Memory B cell (primary cell): Measurements from ENCODE around the gene GLT1D1.

Experiments
- ATAC-seq: fragments of 150-1000 bp; cut with Tn5 transposase; 2 replicates; pipeline ENCODE4 v1.10.0; 2021; ENCODE audit warnings: low read depth, mild to moderate bottlenecking, moderate library complexity
- DNase-seq, 2 donors: peaks; one replicate each; pipeline ENCODE4 v3.0.0; 2022; ENCODE audit warnings: low spot score in 2 of 2
- H3K27ac Mint-ChIP-seq: one replicate; pipeline ENCODE4 v1.8.0; 2022; ENCODE audit warnings: mild to moderate bottlenecking, moderate library complexity, mixed read lengths
- H3K27me3 Mint-ChIP-seq: one replicate; pipeline ENCODE4 v1.8.0; 2022; ENCODE audit warnings: mixed read lengths
- H3K36me3 Mint-ChIP-seq: one replicate; pipeline ENCODE4 v1.8.0; 2022; ENCODE audit warnings: mild to moderate bottlenecking, mixed read lengths
- H3K4me1 Mint-ChIP-seq: one replicate; pipeline ENCODE4 v1.8.0; 2022; ENCODE audit warnings: mixed read lengths
- H3K4me3 Mint-ChIP-seq: one replicate; pipeline ENCODE4 v1.8.0; 2022; ENCODE audit warnings: mild to moderate bottlenecking, moderate library complexity, mixed read lengths
- H3K9me3 Mint-ChIP-seq: one replicate; pipeline ENCODE4 v1.8.0; 2022; ENCODE audit warnings: mixed read lengths

GLT1D1 gene

GRCh38 chr12:128816643-128816920 lies 36.7 kb upstream of the GLT1D1 start:
- Mint-ChIP-seq H3K9me3 (no peaks in the 10 kb centered on the region), H3K27ac (peak overlapping the region; percentile 89), H3K27me3 (no peaks in the 10 kb centered on the region), H3K4me3 (peak overlapping the region; percentile 43), H3K4me1 (peaks cover 64% of the 10 kb centered on the region), H3K36me3 (peaks cover 12% of the 10 kb centered on the region)
- ATAC-seq (no peak), DNase-seq (no peak)

- Mint-ChIP-seq H3K9me3 (no peaks in the 10 kb centered on the region), H3K27ac (peak overlapping the region; percentile 92), H3K4me3 (peak overlapping the region; percentile 62), H3K27me3 (no peaks in the 10 kb centered on the region), H3K36me3 (peaks cover 12% of the 10 kb centered on the region), H3K4me1 (peaks cover 66% of the 10 kb centered on the region)
- ATAC-seq = peak; percentile 40
- no peak for DNase-seq
These were observed 35.9 kb upstream of the GLT1D1 start for GRCh38 chr12:128817111-128818015.

GRCh38 chr12:128818065-128819022 lies 34.9 kb upstream of the GLT1D1 start:
- DNase-seq (no peak), ATAC-seq (peak; percentile 25)
- peaks cover 10% of the 10 kb centered on the region for H3K36me3 Mint-ChIP-seq
- H3K4me1 Mint-ChIP-seq = peaks cover 64% of the 10 kb centered on the region
- H3K27ac Mint-ChIP-seq = peak overlapping the region; percentile 92
- H3K9me3 Mint-ChIP-seq = no peaks in the 10 kb centered on the region
- peak overlapping the region; percentile 62 for H3K4me3 Mint-ChIP-seq
- no peaks in the 10 kb centered on the region for H3K27me3 Mint-ChIP-seq

GRCh38 chr12:128819293-128820144 lies 33.8 kb upstream of the GLT1D1 start:
- Mint-ChIP-seq H3K9me3 (no peaks in the 10 kb centered on the region), H3K27me3 (no peaks in the 10 kb centered on the region), H3K4me1 (peaks cover 59% of the 10 kb centered on the region), H3K36me3 (peaks cover 4% of the 10 kb centered on the region), H3K27ac (peak overlapping the region; percentile 92), H3K4me3 (no peak overlapping the region)
- no peak for ATAC-seq
- no peak for DNase-seq

GRCh38 chr12:128820253-128820652 lies 33.0 kb upstream of the GLT1D1 start:
- Mint-ChIP-seq H3K36me3 (peaks cover 2% of the 10 kb centered on the region), H3K4me3 (no peak overlapping the region), H3K27ac (peak overlapping the region; percentile 92), H3K9me3 (no peaks in the 10 kb centered on the region), H3K4me1 (peaks cover 54% of the 10 kb centered on the region), H3K27me3 (no peaks in the 10 kb centered on the region)
- ATAC-seq (no peak), DNase-seq (no peak)

- Mint-ChIP-seq H3K27ac (peak overlapping the region; percentile 92), H3K4me1 (peaks cover 50% of the 10 kb centered on the region), H3K27me3 (no peaks in the 10 kb centered on the region), H3K4me3 (peak overlapping the region; percentile 64), H3K36me3 (peaks cover 2% of the 10 kb centered on the region), H3K9me3 (no peaks in the 10 kb centered on the region)
- DNase-seq (peak; percentile 56 to 66), ATAC-seq (peak; percentile 71)
These were observed 32.4 kb upstream of the GLT1D1 start for GRCh38 chr12:128820723-128821432.

GRCh38 chr12:128823216-128823915 lies 29.9 kb upstream of the GLT1D1 start:
- no peaks in the 10 kb centered on the region for H3K27me3 Mint-ChIP-seq
- peaks cover 2% of the 10 kb centered on the region for H3K36me3 Mint-ChIP-seq
- peak overlapping the region; percentile 85 for H3K27ac Mint-ChIP-seq
- H3K4me3 Mint-ChIP-seq = peak overlapping the region; percentile 87
- peak in 1 of 2 donors; percentile 54 for DNase-seq
- peaks cover 31% of the 10 kb centered on the region for H3K4me1 Mint-ChIP-seq
- peak; percentile 2 for ATAC-seq
- H3K9me3 Mint-ChIP-seq = no peaks in the 10 kb centered on the region

GRCh38 chr12:128823916-128824839 lies 29.1 kb upstream of the GLT1D1 start, which contains the start of gene SLC15A4:
Gene SLC15A4, minus strand, starts transcription at chr12:128823958. Its CDS starts 15 bp downstream, at chr12:128823943.
- DNase-seq (peak; percentile 93), ATAC-seq (peak; percentile 80)
- peaks cover 2% of the 10 kb centered on the region for H3K36me3 Mint-ChIP-seq
- H3K27ac Mint-ChIP-seq = peak within 1 kb of the TSS; percentile 85
- peaks cover 33% of the 10 kb centered on the region for H3K4me1 Mint-ChIP-seq
- peak within 1 kb of the TSS; percentile 87 for H3K4me3 Mint-ChIP-seq
- H3K9me3 Mint-ChIP-seq = no peaks in the 10 kb centered on the region
- H3K27me3 Mint-ChIP-seq = no peaks in the 10 kb centered on the region

- Mint-ChIP-seq H3K4me3 (no peak overlapping the region), H3K9me3 (no peaks in the 10 kb centered on the region), H3K36me3 (no peaks in the 10 kb centered on the region), H3K27me3 (no peaks in the 10 kb centered on the region), H3K27ac (no peak overlapping the region), H3K4me1 (peaks cover 29% of the 10 kb centered on the region)
- no peak for DNase-seq
- ATAC-seq = no peak
These were observed 27.4 kb upstream of the GLT1D1 start for GRCh38 chr12:128825835-128826234.

- no peaks in the 10 kb centered on the region for H3K9me3 Mint-ChIP-seq
- no peak overlapping the region for H3K27ac Mint-ChIP-seq
- no peaks in the 10 kb centered on the region for H3K36me3 Mint-ChIP-seq
- H3K4me3 Mint-ChIP-seq = no peak overlapping the region
- DNase-seq (no peak), ATAC-seq (no peak)
- no peaks in the 10 kb centered on the region for H3K27me3 Mint-ChIP-seq
- H3K4me1 Mint-ChIP-seq = peaks cover 17% of the 10 kb centered on the region
These were observed 25.6 kb upstream of the GLT1D1 start for GRCh38 chr12:128827724-128828123.

- Mint-ChIP-seq H3K4me3 (peak overlapping the region; percentile 67), H3K27ac (peak overlapping the region; percentile 92), H3K9me3 (no peaks in the 10 kb centered on the region), H3K4me1 (peaks cover 17% of the 10 kb centered on the region), H3K36me3 (no peaks in the 10 kb centered on the region), H3K27me3 (no peaks in the 10 kb centered on the region)
- ATAC-seq (peak; percentile 84), DNase-seq (peak; percentile 59 to 76)
These were observed 23.3 kb upstream of the GLT1D1 start for GRCh38 chr12:128829861-128830504.
